Thyroid gland (tissue), 4 donors: ENCODE measurements around the gene NFIB. TPM values are rescaled to one million over a fixed set of nuclear protein-coding genes. Genes with fewer than 3 reads are reported as not detected.
A peak's percentile ranks its signal among the peaks of the same experiment; 100 is the strongest.

Experiments used
- DNase-seq, 2 donors: peaks; one replicate each; pipeline ENCODE4 v3.0.0-alpha.2; 2019
- H3K27ac ChIP-seq, 3 donors: fragments of 200-600 bp; sonication (generic); 1 replicate in 2 of 3; 2 replicates in 1 of 3; pipeline ENCODE4 v1.5.1; 2016 to 2019; ENCODE audit warnings: mild to moderate bottlenecking in 1 of 3, moderate library complexity in 1 of 3
- H3K27me3 ChIP-seq: fragments of 200-600 bp; sonication (generic); one replicate; pipeline ENCODE4 v1.5.1; 2019
- H3K36me3 ChIP-seq, 2 donors: fragments of 200-600 bp; sonication (generic); one replicate each; pipeline ENCODE4 v1.5.1; 2016 to 2019
- H3K4me1 ChIP-seq, 2 donors: fragments of 200-600 bp; sonication (generic); one replicate each; pipeline ENCODE4 v1.5.1; 2017 to 2019
- H3K4me3 ChIP-seq, 3 donors: fragments of 200-600 bp; sonication (generic); replicated peaks in 1 of 3; 1 replicate in 2 of 3; 2 replicates in 1 of 3; pipeline ENCODE4 v1.5.1; 2016; ENCODE audit warnings: mild to moderate bottlenecking in 1 of 3
- H3K9me3 ChIP-seq: fragments of 200-600 bp; sonication (generic); one replicate; pipeline ENCODE4 v1.5.1; 2017
- POLR2A ChIP-seq, 2 donors: fragments of 450-650 bp; IDR thresholded peaks; one replicate each; pipeline ENCODE4 v1.6.1; 2017; ENCODE audit warnings: antibody characterized with exemption in 2 of 2, mild to moderate bottlenecking in 2 of 2, moderate library complexity in 1 of 2
- whole genome bisulfite sequencing, 2 donors: methylation state at CpG; one replicate each; pipeline ENCODE4 v1.1.5; 2017; 5-methylcytosine and 5-hydroxymethylcytosine counted together
- intact Hi-C: fragments of 100-400 bp; cut with DNase I; formaldehyde crosslinking; loops from one replicate; pipeline ENCODE4 v1.15.1; 2023
- total RNA-seq, 4 donors: library from RNA; depleted of rRNA; stranded (reverse); fragments of >200 nt; gene quantifications; one replicate each; pipeline ENCODE4 v1.2.3, GENCODE V29; 2016
- TF ChIP-seq, protein P1 (sequence below), 6 experiments: fragments of 200-600 bp in 3 of 6; fragments of 450-650 bp in 3 of 6; sonication (generic) in 3 of 6; IDR thresholded peaks; one replicate each; pipeline ENCODE4 v1.5.1; 2016 to 2019; ENCODE audit warnings: antibody characterized with exemption in 6 of 6, mild to moderate bottlenecking in 2 of 6, inconsistent platforms in 1 of 6, moderate library complexity in 1 of 6

Gene NFIB
- total RNA-seq, 4 donors from 2014 or later: 57.9 to 144 (median 125) TPM

DNA sequence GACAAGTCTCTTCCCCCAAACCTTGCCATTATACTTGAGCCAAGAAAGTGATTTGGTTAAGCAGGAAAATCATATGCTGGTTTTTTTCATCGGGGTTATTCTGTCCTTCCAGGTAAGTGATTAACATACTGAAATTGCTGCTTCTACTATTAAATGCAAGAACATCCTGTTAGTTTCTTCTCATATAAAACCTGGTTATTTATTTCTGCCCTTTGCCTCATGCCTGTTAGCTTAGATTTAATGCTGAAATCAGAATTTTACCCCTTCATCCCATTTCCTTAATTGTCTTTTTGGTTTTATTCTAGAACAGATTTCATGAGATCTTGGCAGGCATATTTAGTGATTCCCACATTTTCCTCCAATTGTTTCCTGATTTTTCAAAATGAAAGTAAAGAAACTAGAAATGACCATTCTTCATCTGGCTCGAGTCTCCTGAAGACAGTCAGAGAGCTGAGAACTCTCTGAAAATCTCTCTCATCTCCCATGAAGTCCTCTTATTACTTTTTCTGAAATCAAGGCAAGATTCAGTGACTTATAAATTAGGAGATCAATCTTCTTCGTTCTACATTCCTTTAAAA lies 132.9 kb downstream of the NFIB start:
- H3K27me3 ChIP-seq: no peaks in the 10 kb centered on the region
- 66 to 72% methylated on average over 3 of the region's 3 CpGs for WGBS, 2 donors
- TF ChIP-seq POLR2A (IDR thresholded peaks at IDR 0.05): no peak
- TF ChIP-seq, protein P1, sequence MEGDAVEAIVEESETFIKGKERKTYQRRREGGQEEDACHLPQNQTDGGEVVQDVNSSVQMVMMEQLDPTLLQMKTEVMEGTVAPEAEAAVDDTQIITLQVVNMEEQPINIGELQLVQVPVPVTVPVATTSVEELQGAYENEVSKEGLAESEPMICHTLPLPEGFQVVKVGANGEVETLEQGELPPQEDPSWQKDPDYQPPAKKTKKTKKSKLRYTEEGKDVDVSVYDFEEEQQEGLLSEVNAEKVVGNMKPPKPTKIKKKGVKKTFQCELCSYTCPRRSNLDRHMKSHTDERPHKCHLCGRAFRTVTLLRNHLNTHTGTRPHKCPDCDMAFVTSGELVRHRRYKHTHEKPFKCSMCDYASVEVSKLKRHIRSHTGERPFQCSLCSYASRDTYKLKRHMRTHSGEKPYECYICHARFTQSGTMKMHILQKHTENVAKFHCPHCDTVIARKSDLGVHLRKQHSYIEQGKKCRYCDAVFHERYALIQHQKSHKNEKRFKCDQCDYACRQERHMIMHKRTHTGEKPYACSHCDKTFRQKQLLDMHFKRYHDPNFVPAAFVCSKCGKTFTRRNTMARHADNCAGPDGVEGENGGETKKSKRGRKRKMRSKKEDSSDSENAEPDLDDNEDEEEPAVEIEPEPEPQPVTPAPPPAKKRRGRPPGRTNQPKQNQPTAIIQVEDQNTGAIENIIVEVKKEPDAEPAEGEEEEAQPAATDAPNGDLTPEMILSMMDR (IDR thresholded peaks at IDR 0.05): no peak
- peaks cover 33 to 36% of the 10 kb centered on the region in 2 donors for H3K4me1 ChIP-seq
- intact Hi-C loops: no loop called here
- H3K36me3 ChIP-seq: no peaks in the 10 kb centered on the region
- no peak for DNase-seq
- H3K9me3 ChIP-seq: no peaks in the 10 kb centered on the region
- H3K27ac ChIP-seq: peak overlapping the region; percentile 3 to 54 (median 37)
- no peak overlapping the region for H3K4me3 ChIP-seq

DNA sequence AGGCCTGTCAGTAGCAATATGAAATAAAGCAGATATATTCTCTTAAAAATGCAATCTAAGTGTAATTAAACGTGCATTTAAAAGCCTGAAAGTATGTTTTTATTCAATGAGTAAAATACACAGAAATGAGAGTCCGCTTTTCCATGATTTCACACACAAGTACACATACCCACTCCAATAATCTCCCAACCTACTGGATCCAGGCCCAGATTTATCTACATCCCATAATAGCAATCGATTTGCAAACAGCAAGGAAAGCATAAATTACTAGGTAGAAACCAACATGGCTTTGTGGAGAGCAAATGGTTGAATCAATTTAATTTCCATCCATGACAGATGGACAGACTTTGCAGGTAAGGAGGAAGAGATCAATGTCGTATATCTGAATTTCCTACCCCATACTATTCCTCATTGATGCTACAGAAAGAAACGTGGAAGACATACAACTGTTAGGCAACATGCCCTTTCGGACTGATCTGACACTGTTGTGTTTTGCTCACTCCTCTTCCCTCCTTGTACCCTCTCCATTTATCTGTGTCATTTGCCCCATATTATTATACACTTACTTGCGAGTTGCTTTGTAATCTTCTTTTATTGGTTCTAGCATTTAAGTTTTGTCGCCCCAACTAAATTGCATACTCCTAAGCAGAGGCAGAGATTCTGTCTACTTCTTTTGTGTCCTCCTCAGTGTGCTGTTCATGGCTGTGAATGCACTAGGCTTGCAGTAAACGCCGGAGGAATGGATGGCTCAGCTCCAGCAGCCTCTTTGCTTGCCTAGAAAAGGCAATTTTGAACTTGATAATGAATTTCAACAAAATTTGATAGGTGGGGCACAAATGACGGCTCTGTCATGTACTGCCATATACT lies 133.6 kb downstream of the NFIB start:
- no peak overlapping the region for H3K4me3 ChIP-seq
- intact Hi-C loops: no loop called here
- no peaks in the 10 kb centered on the region for H3K36me3 ChIP-seq
- H3K27ac ChIP-seq: peak overlapping the region; percentile 29 to 54 (median 37)
- DNase-seq: peak; percentile 53 to 67
- H3K9me3 ChIP-seq: no peaks in the 10 kb centered on the region
- 56 to 57% methylated on average over 11 of the region's 11 CpGs for WGBS, 2 donors
- TF ChIP-seq POLR2A (IDR thresholded peaks at IDR 0.05): no peak
- peaks cover 29 to 33% of the 10 kb centered on the region in 2 donors for H3K4me1 ChIP-seq
- no peaks in the 10 kb centered on the region for H3K27me3 ChIP-seq

DNA sequence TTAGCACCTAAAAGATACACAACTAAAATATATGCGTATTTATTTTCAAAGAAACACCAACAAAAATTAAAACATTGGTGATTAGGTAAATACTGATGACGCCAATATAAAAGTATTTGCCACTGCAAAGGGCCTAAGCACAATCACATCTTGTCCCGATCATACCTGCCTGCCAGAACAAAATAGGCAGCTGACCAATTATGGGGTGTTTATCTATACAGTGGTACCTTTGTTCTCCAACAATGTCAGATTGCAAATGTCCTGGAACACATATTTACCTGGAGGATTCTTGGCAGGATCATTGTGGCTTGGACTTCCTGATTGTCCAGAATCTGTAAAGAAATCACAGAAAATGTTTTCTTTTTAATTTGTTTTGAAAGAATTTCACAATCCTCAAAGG lies 134.5 kb downstream of the NFIB start:
- no peak overlapping the region for H3K4me3 ChIP-seq
- intact Hi-C loops: no loop called here
- H3K27me3 ChIP-seq: no peaks in the 10 kb centered on the region
- H3K36me3 ChIP-seq: no peaks in the 10 kb centered on the region
- no peak for TF ChIP-seq POLR2A (IDR thresholded peaks at IDR 0.05)
- TF ChIP-seq, protein P1 (IDR thresholded peaks at IDR 0.05): no peak
- peak; percentile 16 to 17 for DNase-seq
- no peaks in the 10 kb centered on the region for H3K9me3 ChIP-seq
- peak overlapping the region; percentile 29 to 54 (median 37) for H3K27ac ChIP-seq
- H3K4me1 ChIP-seq: peaks cover 29 to 33% of the 10 kb centered on the region in 2 donors
- WGBS, 2 donors: 70 to 76% methylated on average over 3 of the region's 3 CpGs

GRCh38 chr9:14175778-14176177 lies 138.2 kb downstream of the NFIB start:
- Histone ChIP-seq H3K4me3 (no peak overlapping the region), H3K27ac (no peak overlapping the region), H3K4me1 (peaks cover 18 to 28% of the 10 kb centered on the region in 2 donors), H3K36me3 (no peaks in the 10 kb centered on the region), H3K27me3 (no peaks in the 10 kb centered on the region), H3K9me3 (no peaks in the 10 kb centered on the region)
- no peak for TF ChIP-seq POLR2A (IDR thresholded peaks at IDR 0.05)
- TF ChIP-seq, protein P1 (IDR thresholded peaks at IDR 0.05): no peak
- 80 to 95% methylated on average over 1 of the region's 1 CpG for WGBS, 2 donors
- intact Hi-C loops: no loop called here
- no peak for DNase-seq

DNA sequence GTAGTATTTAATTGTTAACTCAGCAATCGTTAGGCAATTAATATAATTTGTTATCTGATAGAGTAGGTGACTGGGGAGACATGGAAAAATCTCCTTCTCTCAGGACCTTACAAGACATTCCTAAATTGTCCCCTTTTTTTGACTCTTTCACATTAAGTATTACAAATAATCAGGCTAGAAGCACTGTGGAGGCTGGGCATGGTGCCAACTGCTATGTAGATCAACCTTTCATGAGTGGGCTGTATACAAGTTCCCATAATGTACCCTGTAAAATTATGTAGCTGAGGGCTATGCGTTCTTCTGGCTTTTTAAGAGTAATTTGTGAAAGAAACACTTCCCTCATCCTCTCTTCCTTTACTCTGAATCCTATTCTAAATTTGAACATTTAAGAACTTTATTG lies 140.2 kb downstream of the NFIB start:
- no peaks in the 10 kb centered on the region for H3K36me3 ChIP-seq
- WGBS, 2 donors: 80 to 82% methylated on average over 2 of the region's 2 CpGs
- peaks cover 2 to 9% of the 10 kb centered on the region in 2 donors for H3K4me1 ChIP-seq
- no peak overlapping the region for H3K27ac ChIP-seq
- no peak overlapping the region for H3K4me3 ChIP-seq
- H3K9me3 ChIP-seq: no peaks in the 10 kb centered on the region
- intact Hi-C loops: no loop called here
- no peaks in the 10 kb centered on the region for H3K27me3 ChIP-seq
- TF ChIP-seq, protein P1 (IDR thresholded peaks at IDR 0.05): no peak
- no peak for TF ChIP-seq POLR2A (IDR thresholded peaks at IDR 0.05)
- peak; percentile 14 to 26 for DNase-seq
